PFSK-1 (cell line): ENCODE measurements around the gene LRRC39.

Source experiments
- FOXP2 ChIP-seq: optimal IDR thresholded peaks from 2 replicates; pipeline ENCODE3; 2011; ENCODE audit warnings: borderline replicate concordance, control low read depth, inconsistent platforms; ENCODE audit not compliant: insufficient read depth; ENCODE audit errors: extremely low read length, extremely low read depth
- POLR2AphosphoS5 ChIP-seq: IDR thresholded peaks from 2 replicates; pipeline ENCODE4 v1.6.1; 2012; ENCODE audit warnings: low read depth, mild to moderate bottlenecking, control low read depth, low read length, moderate library complexity
- REST ChIP-seq, 2 experiments: IDR thresholded peaks; 2 replicates each; pipeline versions ENCODE4 v1.6.1 to v1.8.0; 2011 to 2012; ENCODE audit warnings: low read depth in 2 of 2, low read length in 2 of 2, control low read depth in 1 of 2, inconsistent platforms in 1 of 2, mild to moderate bottlenecking in 1 of 2, moderate library complexity in 1 of 2; ENCODE audit not compliant: insufficient read depth in 1 of 2
- SIN3A ChIP-seq: IDR thresholded peaks from 2 replicates; pipeline ENCODE4 v1.6.1; 2012; ENCODE audit warnings: mild to moderate bottlenecking, low read length, moderate library complexity, borderline replicate concordance; ENCODE audit not compliant: insufficient read depth
- TAF1 ChIP-seq: IDR thresholded peaks from 2 replicates; pipeline ENCODE4 v1.6.1; 2012; ENCODE audit warnings: low read length, control low read depth, borderline replicate concordance; ENCODE audit not compliant: insufficient read depth

The LRRC39 gene

GRCh38 chr1:100215101-100215500 lies 37.0 kb upstream of the LRRC39 start:
- TF ChIP-seq FOXP2, result no peak
- no peak for TF ChIP-seq TAF1
- no peak for TF ChIP-seq REST (IDR thresholded peaks at IDR 0.05; ENCODE audit: insufficient read depth in 1 of 2, low read depth in 2 of 2, low read length in 2 of 2)
- no peak for TF ChIP-seq SIN3A
- no peak for TF ChIP-seq POLR2AphosphoS5

DNA sequence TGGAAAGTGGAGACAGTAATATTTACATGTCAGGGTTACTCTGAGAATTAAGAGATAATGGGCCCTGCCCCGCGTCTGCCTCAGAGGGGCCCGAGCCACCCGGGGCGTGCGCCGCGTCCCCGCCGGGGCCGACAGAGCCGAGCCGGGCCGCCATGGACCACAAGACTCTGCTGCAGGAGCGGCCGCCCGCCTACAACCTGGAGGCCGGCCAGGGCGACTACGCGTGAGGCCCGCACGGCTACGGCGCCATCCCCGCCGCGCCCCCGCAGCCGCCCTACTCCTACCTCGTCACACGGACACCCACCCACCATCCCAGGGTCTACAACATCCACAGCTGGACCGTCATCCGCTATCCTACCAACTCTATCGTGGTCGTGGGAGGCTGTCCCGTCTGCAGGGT lies 35.1 kb upstream of the LRRC39 start:
- TF ChIP-seq SIN3A (no peak), POLR2AphosphoS5 (no peak), FOXP2 (no peak), REST (IDR thresholded peaks at IDR 0.05; ENCODE audit: insufficient read depth in 1 of 2, low read depth in 2 of 2, low read length in 2 of 2) (no peak), TAF1 (no peak)

DNA sequence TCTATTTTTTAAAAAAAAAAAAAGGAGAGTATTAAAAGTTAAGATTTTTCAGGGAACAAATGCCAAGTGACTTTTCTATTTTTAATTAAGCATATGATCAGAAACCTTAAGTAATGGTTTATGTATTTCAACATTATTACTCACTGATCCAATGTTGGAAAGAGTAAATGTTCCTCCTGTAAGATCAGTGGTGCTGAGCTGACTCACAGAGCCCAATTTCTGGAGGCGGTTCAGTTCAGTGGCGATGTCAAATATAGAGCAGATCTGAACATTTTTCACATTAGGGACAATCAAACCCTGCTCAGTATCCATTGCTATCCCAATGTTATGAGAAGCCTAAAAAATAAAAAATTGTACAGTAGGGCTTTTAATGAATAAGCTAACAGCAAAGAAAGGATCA lies 28.2 kb upstream of the LRRC39 start:
- TF ChIP-seq SIN3A, result no peak
- no peak for TF ChIP-seq FOXP2
- TF ChIP-seq REST (IDR thresholded peaks at IDR 0.05; ENCODE audit: insufficient read depth in 1 of 2, low read depth in 2 of 2, low read length in 2 of 2), result no peak
- no peak for TF ChIP-seq TAF1
- TF ChIP-seq POLR2AphosphoS5, result no peak

DNA sequence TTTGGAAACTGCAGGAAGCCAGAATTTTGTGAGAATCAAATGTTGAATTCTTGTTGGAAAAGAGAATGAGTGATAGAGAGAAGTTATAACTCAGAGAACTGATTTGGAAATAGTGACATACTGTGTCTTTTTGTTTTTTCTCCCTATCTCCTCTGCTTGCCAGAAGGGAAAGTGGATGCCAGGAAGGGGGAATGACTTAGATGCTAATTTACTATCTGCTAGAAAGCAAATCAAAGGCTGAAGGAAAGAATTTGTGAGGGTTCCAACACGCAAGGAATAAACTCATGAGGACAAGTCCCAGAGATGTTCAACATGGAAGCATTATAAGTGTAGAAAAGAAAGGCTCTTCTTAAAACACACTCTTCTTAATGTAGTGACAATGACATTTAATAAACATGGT lies 20.5 kb upstream of the LRRC39 start:
- TF ChIP-seq FOXP2 (no peak), REST (IDR thresholded peaks at IDR 0.05; ENCODE audit: insufficient read depth in 1 of 2, low read depth in 2 of 2, low read length in 2 of 2) (no peak), POLR2AphosphoS5 (no peak), SIN3A (no peak)

- TF ChIP-seq FOXP2 (no peak), REST (IDR thresholded peaks at IDR 0.05; ENCODE audit: insufficient read depth in 1 of 2, low read depth in 2 of 2, low read length in 2 of 2) (no peak), SIN3A (no peak), POLR2AphosphoS5 (no peak)
These were observed 10.6 kb upstream of the LRRC39 start for GRCh38 chr1:100188617-100189016.
